K562 (cell line): ENCODE measurements around the gene CEP20. TPM values are rescaled to one million over a fixed set of nuclear protein-coding genes. Genes with fewer than 3 reads are reported as not detected.

ENCODE experiments used
- ATF3 ChIP-seq, 2 experiments: fragments of 450-650 bp in 1 of 2; sonication (generic) in 1 of 2; formaldehyde crosslinking in 1 of 2; IDR thresholded peaks in 1 of 2; conservative IDR thresholded peaks in 1 of 2; 2 replicates each; pipeline versions ENCODE4 v1.6.1 to v1.8.1; 2016 to 2023; ENCODE audit warnings: mild to moderate bottlenecking in 2 of 2, moderate library complexity in 2 of 2, inconsistent platforms in 1 of 2, missing genetic modification reagents in 1 of 2
- HINFP ChIP-seq: fragments of 450-650 bp; conservative IDR thresholded peaks from 2 replicates; pipeline ENCODE4 v1.6.1; 2016; ENCODE audit warnings: missing genetic modification characterization, low read depth, mild to moderate bottlenecking, control low read depth, missing compliant biosample characterization
- KDM1A ChIP-seq, 2 experiments: fragments of 450-650 bp; IDR thresholded peaks; 2 replicates each; pipeline ENCODE4 v1.6.1; 2016; ENCODE audit warnings: mild to moderate bottlenecking in 2 of 2
- KLF6 ChIP-seq: fragments of 250-450 bp; sonication (Bioruptor Pico); IDR thresholded peaks from 2 replicates; pipeline ENCODE4 v1.4.0; 2020; ENCODE audit warnings: mild to moderate bottlenecking, moderate library complexity, borderline replicate concordance
- NCOA1 ChIP-seq: fragments of 450-650 bp; IDR thresholded peaks from 2 replicates; pipeline ENCODE4 v1.6.1; 2016; ENCODE audit warnings: low read depth
- SMARCB1 ChIP-seq: IDR thresholded peaks from 2 replicates; pipeline ENCODE4 v1.6.1; 2011; ENCODE audit warnings: improper control_type of control experiment, low read depth; ENCODE audit not compliant: insufficient read length
- ZBTB40 ChIP-seq, 2 experiments: fragments of 450-650 bp in 1 of 2; sonication (generic) in 1 of 2; formaldehyde crosslinking in 1 of 2; IDR thresholded peaks; 2 replicates each; pipeline versions ENCODE4 v1.7.1 to v1.9.0; 2016 to 2022; ENCODE audit warnings: inconsistent platforms in 1 of 2, mild to moderate bottlenecking in 1 of 2, missing genetic modification reagents in 1 of 2
- ZNF121 ChIP-seq: sonication (generic); formaldehyde crosslinking; conservative IDR thresholded peaks from 2 replicates; pipeline ENCODE4 v1.8.0; 2022; ENCODE audit warnings: missing genetic modification reagents
- ZNF165 ChIP-seq: fragments of 250-450 bp; sonication (Bioruptor Pico); IDR thresholded peaks from 2 replicates; pipeline ENCODE4 v1.4.0; 2020; ENCODE audit warnings: borderline replicate concordance
- polyA plus RNA-seq, 8 experiments: library from polyadenylated mRNA; depleted of rRNA in 4 of 8; stranded (reverse) in 5 of 8; unstranded in 3 of 8; fragments of >200 nt; fragmentation: Nextera tagmentation in 2 of 8; fragmentation: Illumina TruSeq in 1 of 8; extraction: Ambion mirVana in 2 of 8; extraction: Trizol in 1 of 8; gene quantifications; 2 replicates each; pipeline versions ENCODE4 v1.2.1 to v1.2.3, GENCODE V29; 2011 to 2014; ENCODE audit warnings: inconsistent platforms in 1 of 8, missing spikeins in 1 of 8
- total RNA-seq, 7 experiments: library from RNA; depleted of rRNA in 6 of 7; stranded (reverse); fragments of >200 nt in 6 of 7; fragmentation: Illumina TruSeq in 2 of 7; extraction: Trizol in 2 of 7; gene quantifications; 2 replicates each; pipeline versions ENCODE4 v1.2.1 to v1.2.3, GENCODE V29; 2011 to 2021; ENCODE audit warnings: low replicate concordance in 1 of 7
- TF ChIP-seq, protein P1 (sequence below): sonication (generic); formaldehyde crosslinking; IDR thresholded peaks from 2 replicates; pipeline ENCODE4 v1.9.0; 2022; ENCODE audit warnings: mild to moderate bottlenecking, missing genetic modification reagents
- TF ChIP-seq, protein P2 (sequence below), 2 experiments: IDR thresholded peaks; 2 replicates each; pipeline ENCODE4 v1.6.1; 2011; ENCODE audit warnings: borderline replicate concordance in 1 of 2, control low read depth in 1 of 2, low read depth in 1 of 2, low read length in 1 of 2, mild to moderate bottlenecking in 1 of 2, mixed read lengths in 1 of 2, moderate library complexity in 1 of 2; ENCODE audit not compliant: insufficient read depth in 1 of 2, insufficient read length in 1 of 2, poor library complexity in 1 of 2, severe bottlenecking in 1 of 2; ENCODE audit errors: extremely low read depth in 1 of 2

The CEP20 gene
- total and polyA plus RNA-seq, 9 of the 15 experiments (the other 6 are each of a cell fraction or from before 2014, with no cell fraction given): 41.3 to 150 (median 104) TPM

GRCh38 chr16:15898654-15899053 lies 10.3 kb upstream of the CEP20 start (continued):
- TF ChIP-seq HINFP (tag): no peak
- TF ChIP-seq, protein P1, sequence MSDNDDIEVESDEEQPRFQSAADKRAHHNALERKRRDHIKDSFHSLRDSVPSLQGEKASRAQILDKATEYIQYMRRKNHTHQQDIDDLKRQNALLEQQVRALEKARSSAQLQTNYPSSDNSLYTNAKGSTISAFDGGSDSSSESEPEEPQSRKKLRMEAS: no peak
- TF ChIP-seq, protein P2, sequence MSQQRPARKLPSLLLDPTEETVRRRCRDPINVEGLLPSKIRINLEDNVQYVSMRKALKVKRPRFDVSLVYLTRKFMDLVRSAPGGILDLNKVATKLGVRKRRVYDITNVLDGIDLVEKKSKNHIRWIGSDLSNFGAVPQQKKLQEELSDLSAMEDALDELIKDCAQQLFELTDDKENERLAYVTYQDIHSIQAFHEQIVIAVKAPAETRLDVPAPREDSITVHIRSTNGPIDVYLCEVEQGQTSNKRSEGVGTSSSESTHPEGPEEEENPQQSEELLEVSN (IDR thresholded peaks at IDR 0.05; ENCODE audit: borderline replicate concordance in 1 of 2, extremely low read depth in 1 of 2, insufficient read depth in 1 of 2, insufficient read length in 1 of 2, low read depth in 1 of 2, low read length in 1 of 2, poor library complexity in 1 of 2, severe bottlenecking in 1 of 2): no peak
- TF ChIP-seq ZNF165 (CRISPR knock-in tag): no peak
- TF ChIP-seq ZNF121 (CRISPR knock-in tag): no peak
- TF ChIP-seq ATF3 (IDR thresholded peaks at IDR 0.05): no peak
- no peak for TF ChIP-seq ATF3 (CRISPR knock-in tag; conservative IDR thresholded peaks at IDR 0.05)
- TF ChIP-seq SMARCB1: no peak
- no peak for TF ChIP-seq KLF6 (CRISPR knock-in tag)
- no peak for TF ChIP-seq ZBTB40 (IDR thresholded peaks at IDR 0.05)
- no peak for TF ChIP-seq ZBTB40 (CRISPR knock-in tag; IDR thresholded peaks at IDR 0.05)
- no peak for TF ChIP-seq KDM1A (IDR thresholded peaks at IDR 0.05)
- TF ChIP-seq NCOA1: no peak
